Keratinocyte (primary cell): Measurements from ENCODE around the gene STAC2. TPM values are rescaled to one million over a fixed set of nuclear protein-coding genes. Genes with fewer than 3 reads are reported as not detected.

ENCODE experiments used
- DNase-seq: peaks from one replicate; pipeline ENCODE4 v3.0.0-alpha.2; 2011; ENCODE audit warnings: low read depth, missing footprints, low spot score
- FAIRE-seq: peaks from 2 replicates; lab custom pipeline; 2011; peaks lifted over from hg19 to GRCh38; lab: Jason Lieb, UNC
- H2AFZ ChIP-seq: 2 replicates; pipeline ENCODE4 v1.6.0; 2012; ENCODE audit warnings: low read length, control low read depth, inconsistent platforms; ENCODE audit not compliant: control insufficient read depth
- H3K27ac ChIP-seq: 2 replicates; pipeline ENCODE4 v1.5.1; 2011; ENCODE audit warnings: low read length; ENCODE audit not compliant: control insufficient read depth, insufficient read depth
- H3K27me3 ChIP-seq: 3 replicates; pipeline ENCODE4 v1.6.0; 2011; ENCODE audit warnings: low read length; ENCODE audit not compliant: control insufficient read depth, insufficient read depth; ENCODE audit errors: extremely low read depth
- H3K36me3 ChIP-seq, 2 experiments: 2 replicates in 1 of 2; 3 replicates in 1 of 2; pipeline ENCODE4 v1.5.1; 2011; ENCODE audit warnings: low read length in 2 of 2, mild to moderate bottlenecking in 1 of 2; ENCODE audit not compliant: control insufficient read depth in 2 of 2, insufficient read depth in 2 of 2; ENCODE audit errors: extremely low read depth in 1 of 2
- H3K4me1 ChIP-seq: 3 replicates; pipeline ENCODE4 v1.5.1; 2011; ENCODE audit warnings: low read length; ENCODE audit not compliant: control insufficient read depth, insufficient read depth; ENCODE audit errors: extremely low read depth
- H3K4me2 ChIP-seq: 3 replicates; pipeline ENCODE4 v1.6.0; 2011; ENCODE audit warnings: low read depth, low read length; ENCODE audit not compliant: control insufficient read depth, insufficient read depth; ENCODE audit errors: extremely low read depth
- H3K4me3 ChIP-seq, 3 experiments: fragments of 200-600 bp in 1 of 3; sonication (generic) in 1 of 3; 2 replicates in 2 of 3; 3 replicates in 1 of 3; pipeline ENCODE4 v1.5.1; 2011 to 2016; ENCODE audit warnings: low read length in 3 of 3, mild to moderate bottlenecking in 3 of 3, control low read depth in 2 of 3, inconsistent platforms in 1 of 3, low read depth in 1 of 3, mixed read lengths in 1 of 3, mixed run types in 1 of 3, moderate library complexity in 1 of 3; ENCODE audit not compliant: control insufficient read depth in 2 of 3, insufficient read depth in 2 of 3; ENCODE audit errors: extremely low read depth in 1 of 3
- H3K79me2 ChIP-seq: 2 replicates; pipeline ENCODE4 v1.6.0; 2012; ENCODE audit warnings: low read length; ENCODE audit not compliant: control insufficient read depth, insufficient read depth
- H3K9ac ChIP-seq: 3 replicates; pipeline ENCODE4 v1.6.0; 2011; ENCODE audit warnings: low read length; ENCODE audit not compliant: control insufficient read depth, insufficient read depth; ENCODE audit errors: extremely low read depth
- H3K9me1 ChIP-seq: 3 replicates; pipeline ENCODE4 v1.6.0; 2011; ENCODE audit warnings: low read length; ENCODE audit not compliant: control insufficient read depth, insufficient read depth; ENCODE audit errors: extremely low read depth
- H3K9me3 ChIP-seq: 2 replicates; pipeline ENCODE4 v1.5.1; 2012; ENCODE audit warnings: low read depth, low read length; ENCODE audit not compliant: control insufficient read depth
- H4K20me1 ChIP-seq: 3 replicates; pipeline ENCODE4 v1.6.0; 2011; ENCODE audit warnings: low read length; ENCODE audit not compliant: control insufficient read depth, insufficient read depth; ENCODE audit errors: extremely low read depth
- CTCF ChIP-seq, 3 experiments: IDR thresholded peaks in 1 of 3; conservative IDR thresholded peaks in 1 of 3; optimal IDR thresholded peaks in 1 of 3; 2 replicates in 2 of 3; 3 replicates in 1 of 3; pipeline versions ENCODE3 to v1.5.1; 2011; ENCODE audit warnings: low read length in 3 of 3, mild to moderate bottlenecking in 3 of 3, moderate library complexity in 2 of 3, control low read depth in 1 of 3, inconsistent platforms in 1 of 3; ENCODE audit not compliant: insufficient read depth in 2 of 3; ENCODE audit errors: extremely low read depth in 1 of 3
- EZH2 ChIP-seq: IDR thresholded peaks from one replicate; pipeline ENCODE4 v1.6.1; 2012; ENCODE audit warnings: inconsistent platforms, mild to moderate bottlenecking, low read length, moderate library complexity
- dilution Hi-C: fragments of 300-500 bp; cut with MboI; formaldehyde crosslinking; loops from one replicate; pipeline ENCODE4 v1.7.0; 2020; ENCODE audit warnings: low sequenced_read_pairs; ENCODE audit not compliant: extremely low pct_ligation_motif_present
- polyA plus RNA-seq, 5 experiments: library from polyadenylated mRNA; depleted of rRNA in 3 of 5; stranded (reverse) in 3 of 5; stranded (forward) in 1 of 5; unstranded in 1 of 5; fragments of >200 nt; gene quantifications; 1 replicate in 1 of 5; 2 replicates in 3 of 5; 3 replicates in 1 of 5; pipeline versions ENCODE4 v1.2.1 to v1.2.3, GENCODE V29; 2011 to 2012; ENCODE audit warnings: missing spikeins in 2 of 5, low read depth in 1 of 5, low replicate concordance in 1 of 5

STAC2 gene
- polyA plus RNA-seq, 1 donor (not counting 4 experiments of a cell fraction or from before 2014, with no cell fraction given): not detected

- H3K9me1 ChIP-seq: no peaks in the 10 kb centered on the region
- H2AFZ ChIP-seq: no peak overlapping the region
- H3K27me3 ChIP-seq: peaks cover 61% of the 10 kb centered on the region
- TF ChIP-seq EZH2: no peak
- TF ChIP-seq CTCF (optimal IDR thresholded peaks at IDR 0.05 in 1 of 3, IDR thresholded peaks at IDR 0.05 in 1 of 3, conservative IDR thresholded peaks at IDR 0.05 in 1 of 3; ENCODE audit: extremely low read depth in 1 of 3, insufficient read depth in 2 of 3, low read length in 3 of 3): no peak
- no peak overlapping the region for H3K27ac ChIP-seq
- H4K20me1 ChIP-seq: no peaks in the 10 kb centered on the region
- no peak overlapping the region for H3K4me3 ChIP-seq
- no peaks in the 10 kb centered on the region for H3K36me3 ChIP-seq
- dilution Hi-C loops: no loop called here
- DNase-seq (no peak), FAIRE-seq (no peak)
- no peaks in the 10 kb centered on the region for H3K9me3 ChIP-seq
- H3K4me1 ChIP-seq: no peaks in the 10 kb centered on the region
- H3K79me2 ChIP-seq: no peaks in the 10 kb centered on the region
- no peak overlapping the region for H3K4me2 ChIP-seq
- no peak overlapping the region for H3K9ac ChIP-seq
Observed at GRCh38 chr17:39221572-39221971, 4.2 kb downstream of the STAC2 start.

- no peak for TF ChIP-seq EZH2
- TF ChIP-seq CTCF (optimal IDR thresholded peaks at IDR 0.05 in 1 of 3, IDR thresholded peaks at IDR 0.05 in 1 of 3, conservative IDR thresholded peaks at IDR 0.05 in 1 of 3; ENCODE audit: extremely low read depth in 1 of 3, insufficient read depth in 2 of 3, low read length in 3 of 3): no peak
- no peaks in the 10 kb centered on the region for H3K36me3 ChIP-seq
- H4K20me1 ChIP-seq: no peaks in the 10 kb centered on the region
- H3K79me2 ChIP-seq: no peaks in the 10 kb centered on the region
- H3K4me3 ChIP-seq: no peak overlapping the region
- no peak overlapping the region for H3K9ac ChIP-seq
- H3K4me2 ChIP-seq: no peak overlapping the region
- no peak overlapping the region for H3K27ac ChIP-seq
- H3K9me3 ChIP-seq: no peaks in the 10 kb centered on the region
- FAIRE-seq: no peak
- DNase-seq: no peak
- peaks cover 43% of the 10 kb centered on the region for H3K27me3 ChIP-seq
- H3K4me1 ChIP-seq: no peaks in the 10 kb centered on the region
- dilution Hi-C loops: no loop called here
- no peaks in the 10 kb centered on the region for H3K9me1 ChIP-seq
- H2AFZ ChIP-seq: no peak overlapping the region
Observed at GRCh38 chr17:39219647-39220154, 6.0 kb downstream of the STAC2 start.
